HCT116 (cell line): ENCODE measurements around the gene G6PC2. TPM values are rescaled to one million over a fixed set of nuclear protein-coding genes. Genes with fewer than 3 reads are reported as not detected.

Source experiments
- ATAC-seq: fragments of 200-7000 bp; cut with Tn5 transposase; 2 replicates; pipeline ENCODE4 v1.9.1; 2020; ENCODE audit warnings: mild to moderate bottlenecking, moderate library complexity
- BruUV-seq: library from RNA; stranded (reverse); fragments of 400-500 nt; replicated peaks from 2 replicates; lab custom pipeline; 2021; lab: Mats Ljungman, UMichigan
- CTCF ChIA-PET: fragments of 300-600 bp; sonication (Branson Sonifier 250); formaldehyde crosslinking; loops from one replicate; lab custom pipeline; 2021; ENCODE audit warnings: antibody characterized with exemption; lab: Charles Lee
- POLR2A ChIA-PET: fragments of 300-600, 350-600 bp; sonication (Branson Sonifier 250); formaldehyde crosslinking; loops from one replicate; lab custom pipeline; 2021; ENCODE audit warnings: antibody characterized with exemption; lab: Charles Lee
- RAD21 ChIA-PET, 2 experiments: fragments of 300-600 bp; sonication (Branson Sonifier 250); formaldehyde crosslinking; loops; one replicate each; lab custom pipeline; 2023; ENCODE audit warnings: low total read pairs in 2 of 2; ENCODE audit not compliant: uncharacterized antibody in 2 of 2, unreplicated experiment in 2 of 2, low non-redundant PET in 1 of 2; lab: Charles Lee
- DNase-seq: peaks from one replicate; pipeline ENCODE4 v3.0.0-alpha.2; 2010; ENCODE audit warnings: low read depth, low spot score
- H2AFZ ChIP-seq: fragments of 200-600 bp; shearing (Covaris generic), sonication (generic); 2 replicates; pipeline ENCODE4 v1.6.1; 2017; ENCODE audit warnings: low read depth, mixed run types, mixed read lengths, antibody characterized with exemption, low read length; ENCODE audit not compliant: poor library complexity, severe bottlenecking
- H3K27ac ChIP-seq: 2 replicates; pipeline ENCODE4 v1.5.1; 2012; ENCODE audit warnings: low read depth, low read length
- H3K27me3 ChIP-seq: fragments of 200-600 bp; sonication (generic); 2 replicates; pipeline ENCODE4 v1.6.1; 2016; ENCODE audit warnings: mixed run types, low read length, mixed read lengths; ENCODE audit not compliant: insufficient read depth
- H3K36me3 ChIP-seq, 2 experiments: fragments of 200-500 bp in 1 of 2; fragments of 200-600 bp in 1 of 2; sonication (Bioruptor generic) in 1 of 2; sonication (generic) in 1 of 2; 2 replicates each; pipeline versions ENCODE4 v1.5.1 to v1.6.1; 2014 to 2016; ENCODE audit warnings: low read length in 2 of 2, inconsistent platforms in 1 of 2, mixed read lengths in 1 of 2, mixed run types in 1 of 2; ENCODE audit not compliant: insufficient read depth in 2 of 2, control insufficient read depth in 1 of 2
- H3K4me1 ChIP-seq, 2 experiments: fragments of 200-600 bp in 1 of 2; sonication (generic) in 1 of 2; 2 replicates each; pipeline versions ENCODE4 v1.5.1 to v1.6.1; 2012 to 2017; ENCODE audit warnings: low read length in 2 of 2, inconsistent platforms in 1 of 2, mild to moderate bottlenecking in 1 of 2, mixed read lengths in 1 of 2, mixed run types in 1 of 2, moderate library complexity in 1 of 2; ENCODE audit not compliant: insufficient read depth in 2 of 2, control insufficient read depth in 1 of 2
- H3K4me2 ChIP-seq: fragments of 200-600 bp; sonication (generic); 2 replicates; pipeline ENCODE4 v1.6.1; 2017; ENCODE audit warnings: mixed run types, low read length, mixed read lengths
- H3K4me3 ChIP-seq, 2 experiments: fragments of 200-600 bp in 1 of 2; sonication (generic) in 1 of 2; replicated peaks in 1 of 2; 2 replicates each; pipeline ENCODE4 v1.5.1; 2011 to 2016; ENCODE audit warnings: low read length in 2 of 2, control low read depth in 1 of 2, low read depth in 1 of 2, mild to moderate bottlenecking in 1 of 2, mixed read lengths in 1 of 2, mixed run types in 1 of 2
- H3K79me2 ChIP-seq: fragments of 200-600 bp; sonication (generic); 2 replicates; pipeline ENCODE4 v1.6.1; 2017; ENCODE audit warnings: mild to moderate bottlenecking, mixed run types, low read length, moderate library complexity, mixed read lengths; ENCODE audit not compliant: insufficient read depth
- H3K9ac ChIP-seq: fragments of 200-600 bp; sonication (generic); 2 replicates; pipeline ENCODE4 v1.6.1; 2016; ENCODE audit warnings: low read length, mixed read lengths
- H3K9me2 ChIP-seq: fragments of 200-600 bp; sonication (generic), shearing (Covaris generic); 2 replicates; pipeline ENCODE4 v1.6.1; 2017; ENCODE audit warnings: mixed run types, mild to moderate bottlenecking, moderate library complexity; ENCODE audit not compliant: insufficient read depth
- H3K9me3 ChIP-seq, 2 experiments: fragments of 200-500 bp in 1 of 2; fragments of 200-600 bp in 1 of 2; sonication (Bioruptor generic) in 1 of 2; sonication (generic) in 1 of 2; 2 replicates each; pipeline ENCODE4 v1.6.1; 2014 to 2017; ENCODE audit warnings: low read length in 2 of 2, mixed read lengths in 2 of 2, inconsistent platforms in 1 of 2, low read depth in 1 of 2, mild to moderate bottlenecking in 1 of 2, mixed run types in 1 of 2, moderate library complexity in 1 of 2; ENCODE audit not compliant: control insufficient read depth in 1 of 2, insufficient read depth in 1 of 2
- H4K20me1 ChIP-seq: fragments of 200-600 bp; sonication (generic), shearing (Covaris generic); 2 replicates; pipeline ENCODE4 v1.6.1; 2017; ENCODE audit warnings: mixed run types, mild to moderate bottlenecking, moderate library complexity; ENCODE audit not compliant: insufficient read depth
- CBX3 ChIP-seq: IDR thresholded peaks from 2 replicates; pipeline ENCODE4 v1.6.1; 2012; ENCODE audit warnings: low read depth
- CEBPB ChIP-seq: IDR thresholded peaks from 2 replicates; pipeline ENCODE4 v1.6.1; 2012; ENCODE audit warnings: low read depth
- EZH2 ChIP-seq: fragments of 200-600 bp; sonication (generic); IDR thresholded peaks from 2 replicates; pipeline ENCODE4 v1.6.1; 2017; ENCODE audit warnings: antibody characterized with exemption, mixed run types
- FOSL1 ChIP-seq: IDR thresholded peaks from 2 replicates; pipeline ENCODE4 v1.6.1; 2012; ENCODE audit warnings: low read depth
- POLR2A ChIP-seq: IDR thresholded peaks from 2 replicates; pipeline ENCODE4 v1.7.0; 2011; ENCODE audit warnings: borderline replicate concordance; ENCODE audit not compliant: insufficient read depth, insufficient read length; ENCODE audit errors: extremely low read depth
- intact Hi-C: fragments of 100-400 bp; cut with micrococcal nuclease; formaldehyde crosslinking; loops from 2 replicates; pipeline ENCODE4 v1.10.0; 2022
- total RNA-seq: library from RNA; stranded (reverse); gene quantifications from one replicate; pipeline ENCODE4 v1.2.1, GENCODE V29; 2021; ENCODE audit not compliant: unreplicated experiment
- TF ChIP-seq, protein P1 (sequence below): IDR thresholded peaks from 2 replicates; pipeline ENCODE4 v1.6.1; 2011; ENCODE audit warnings: mild to moderate bottlenecking, low read length, moderate library complexity; ENCODE audit not compliant: insufficient replicate concordance; ENCODE audit errors: extremely low read depth
- TF ChIP-seq, protein P2 (sequence below), 3 experiments: fragments of 200-600 bp in 1 of 3; sonication (generic) in 1 of 3; IDR thresholded peaks in 2 of 3; conservative IDR thresholded peaks in 1 of 3; 2 replicates each; pipeline ENCODE4 v1.5.1; 2012 to 2017; ENCODE audit warnings: low read depth in 2 of 3, low read length in 2 of 3, antibody characterized with exemption in 1 of 3, borderline replicate concordance in 1 of 3, control low read depth in 1 of 3, mild to moderate bottlenecking in 1 of 3, mixed read lengths in 1 of 3, mixed run types in 1 of 3, moderate library complexity in 1 of 3; ENCODE audit not compliant: insufficient read depth in 1 of 3
- TF ChIP-seq, protein P3 (sequence below): IDR thresholded peaks from 2 replicates; pipeline ENCODE4 v1.6.1; 2012

Gene G6PC2
- total RNA-seq, 1 experiment from 2014 or later, result not detected

DNA sequence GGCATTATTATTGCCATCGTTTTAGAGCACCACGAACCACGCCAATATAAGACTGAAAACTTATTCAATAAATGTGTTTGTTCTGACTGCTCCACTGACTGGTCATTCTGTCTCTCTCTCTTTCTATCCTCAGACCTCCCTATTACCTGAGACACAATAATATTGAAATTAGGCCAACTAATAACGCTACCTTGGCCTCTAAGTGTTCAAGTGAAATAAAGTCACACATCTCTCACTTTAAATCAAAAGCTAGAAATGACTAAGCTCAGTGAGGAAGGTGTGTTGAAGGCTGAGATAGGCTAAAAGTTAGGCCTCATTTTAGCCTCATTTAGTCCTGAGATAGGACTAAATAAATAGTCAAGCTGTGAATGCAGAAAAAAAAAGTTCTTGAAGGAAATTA lies 38.8 kb downstream of the G6PC2 start:
- CTCF ChIA-PET, result no interaction called here
- no TSS peak for BruUV-seq

More for the DNA sequence above, 38.8 kb downstream of the G6PC2 start:
- Histone ChIP-seq H3K27me3 (no peaks in the 10 kb centered on the region), H3K4me3 (no peak overlapping the region), H3K9me2 (no peaks in the 10 kb centered on the region), H3K79me2 (no peaks in the 10 kb centered on the region), H3K36me3 (no peaks in the 10 kb centered on the region), H3K9ac (no peak overlapping the region), H4K20me1 (no peaks in the 10 kb centered on the region), H2AFZ (no peak overlapping the region), H3K27ac (no peak overlapping the region), H3K4me2 (no peak overlapping the region), H3K9me3 (no peaks in the 10 kb centered on the region), H3K4me1 (no peaks in the 10 kb centered on the region)
- no peak for ATAC-seq
- intact Hi-C loops, result no loop called here
- TF ChIP-seq, protein P1, sequence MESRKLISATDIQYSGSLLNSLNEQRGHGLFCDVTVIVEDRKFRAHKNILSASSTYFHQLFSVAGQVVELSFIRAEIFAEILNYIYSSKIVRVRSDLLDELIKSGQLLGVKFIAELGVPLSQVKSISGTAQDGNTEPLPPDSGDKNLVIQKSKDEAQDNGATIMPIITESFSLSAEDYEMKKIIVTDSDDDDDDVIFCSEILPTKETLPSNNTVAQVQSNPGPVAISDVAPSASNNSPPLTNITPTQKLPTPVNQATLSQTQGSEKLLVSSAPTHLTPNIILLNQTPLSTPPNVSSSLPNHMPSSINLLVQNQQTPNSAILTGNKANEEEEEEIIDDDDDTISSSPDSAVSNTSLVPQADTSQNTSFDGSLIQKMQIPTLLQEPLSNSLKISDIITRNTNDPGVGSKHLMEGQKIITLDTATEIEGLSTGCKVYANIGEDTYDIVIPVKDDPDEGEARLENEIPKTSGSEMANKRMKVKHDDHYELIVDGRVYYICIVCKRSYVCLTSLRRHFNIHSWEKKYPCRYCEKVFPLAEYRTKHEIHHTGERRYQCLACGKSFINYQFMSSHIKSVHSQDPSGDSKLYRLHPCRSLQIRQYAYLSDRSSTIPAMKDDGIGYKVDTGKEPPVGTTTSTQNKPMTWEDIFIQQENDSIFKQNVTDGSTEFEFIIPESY, result no peak
- TF ChIP-seq CBX3 (no peak), FOSL1 (no peak), EZH2 (no peak), CEBPB (no peak), POLR2A (no peak)
- TF ChIP-seq, protein P2, sequence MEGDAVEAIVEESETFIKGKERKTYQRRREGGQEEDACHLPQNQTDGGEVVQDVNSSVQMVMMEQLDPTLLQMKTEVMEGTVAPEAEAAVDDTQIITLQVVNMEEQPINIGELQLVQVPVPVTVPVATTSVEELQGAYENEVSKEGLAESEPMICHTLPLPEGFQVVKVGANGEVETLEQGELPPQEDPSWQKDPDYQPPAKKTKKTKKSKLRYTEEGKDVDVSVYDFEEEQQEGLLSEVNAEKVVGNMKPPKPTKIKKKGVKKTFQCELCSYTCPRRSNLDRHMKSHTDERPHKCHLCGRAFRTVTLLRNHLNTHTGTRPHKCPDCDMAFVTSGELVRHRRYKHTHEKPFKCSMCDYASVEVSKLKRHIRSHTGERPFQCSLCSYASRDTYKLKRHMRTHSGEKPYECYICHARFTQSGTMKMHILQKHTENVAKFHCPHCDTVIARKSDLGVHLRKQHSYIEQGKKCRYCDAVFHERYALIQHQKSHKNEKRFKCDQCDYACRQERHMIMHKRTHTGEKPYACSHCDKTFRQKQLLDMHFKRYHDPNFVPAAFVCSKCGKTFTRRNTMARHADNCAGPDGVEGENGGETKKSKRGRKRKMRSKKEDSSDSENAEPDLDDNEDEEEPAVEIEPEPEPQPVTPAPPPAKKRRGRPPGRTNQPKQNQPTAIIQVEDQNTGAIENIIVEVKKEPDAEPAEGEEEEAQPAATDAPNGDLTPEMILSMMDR (IDR thresholded peaks at IDR 0.05 in 2 of 3, conservative IDR thresholded peaks at IDR 0.05 in 1 of 3; ENCODE audit: borderline replicate concordance in 1 of 3, insufficient read depth in 1 of 3, low read depth in 2 of 3, low read length in 2 of 3), result no peak
- TF ChIP-seq, protein P3, sequence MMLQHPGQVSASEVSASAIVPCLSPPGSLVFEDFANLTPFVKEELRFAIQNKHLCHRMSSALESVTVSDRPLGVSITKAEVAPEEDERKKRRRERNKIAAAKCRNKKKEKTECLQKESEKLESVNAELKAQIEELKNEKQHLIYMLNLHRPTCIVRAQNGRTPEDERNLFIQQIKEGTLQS, result no peak
- RAD21 ChIA-PET, result no interaction called here
- POLR2A ChIA-PET, result no interaction called here
- no peak for DNase-seq
